Measurements from ENCODE around the gene SLC66A3.

DNA sequence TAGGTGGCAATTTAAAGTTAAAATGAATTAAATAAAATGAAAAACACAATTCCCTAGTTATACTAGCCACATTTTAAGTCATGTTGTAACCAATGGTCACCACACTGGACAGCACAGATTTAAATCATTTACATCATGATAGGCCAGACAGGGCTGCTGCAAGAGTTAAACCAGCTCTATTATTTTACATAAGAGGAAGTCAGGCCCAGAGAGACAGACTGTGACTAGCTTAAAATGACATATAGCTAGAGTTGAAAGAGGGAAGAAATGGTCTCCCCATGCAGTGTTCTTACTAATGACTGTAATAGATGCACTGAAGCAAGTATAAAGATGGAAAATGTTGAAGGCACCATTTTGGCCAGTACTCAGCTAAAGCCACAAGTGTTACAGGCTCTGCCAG, 69.6 kb downstream of the SLC66A3 start:
- TF ChIP-seq, protein P1, sequence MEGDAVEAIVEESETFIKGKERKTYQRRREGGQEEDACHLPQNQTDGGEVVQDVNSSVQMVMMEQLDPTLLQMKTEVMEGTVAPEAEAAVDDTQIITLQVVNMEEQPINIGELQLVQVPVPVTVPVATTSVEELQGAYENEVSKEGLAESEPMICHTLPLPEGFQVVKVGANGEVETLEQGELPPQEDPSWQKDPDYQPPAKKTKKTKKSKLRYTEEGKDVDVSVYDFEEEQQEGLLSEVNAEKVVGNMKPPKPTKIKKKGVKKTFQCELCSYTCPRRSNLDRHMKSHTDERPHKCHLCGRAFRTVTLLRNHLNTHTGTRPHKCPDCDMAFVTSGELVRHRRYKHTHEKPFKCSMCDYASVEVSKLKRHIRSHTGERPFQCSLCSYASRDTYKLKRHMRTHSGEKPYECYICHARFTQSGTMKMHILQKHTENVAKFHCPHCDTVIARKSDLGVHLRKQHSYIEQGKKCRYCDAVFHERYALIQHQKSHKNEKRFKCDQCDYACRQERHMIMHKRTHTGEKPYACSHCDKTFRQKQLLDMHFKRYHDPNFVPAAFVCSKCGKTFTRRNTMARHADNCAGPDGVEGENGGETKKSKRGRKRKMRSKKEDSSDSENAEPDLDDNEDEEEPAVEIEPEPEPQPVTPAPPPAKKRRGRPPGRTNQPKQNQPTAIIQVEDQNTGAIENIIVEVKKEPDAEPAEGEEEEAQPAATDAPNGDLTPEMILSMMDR (IDR thresholded peaks at IDR 0.05; ENCODE audit: low read depth, low read length): no peak
- TF ChIP-seq EZH2phosphoT487 (IDR thresholded peaks at IDR 0.05; ENCODE audit: low read depth): no peak

All from OCI-LY3 (cell line).